ENCODE data around the gene VPS36. TPM values are rescaled to one million over a fixed set of nuclear protein-coding genes. Genes with fewer than 3 reads are reported as not detected.

VPS36 gene
- total RNA-seq, 4 donors from 2014 or later, result 42.6 to 57.6 (median 48.8) TPM

- 80 to 87% methylated on average over 5 of the region's 5 CpGs for WGBS, 2 donors
- H3K27me3 ChIP-seq, result no peaks in the 10 kb centered on the region
- no peaks in the 10 kb centered on the region for H3K9me3 ChIP-seq
- peaks cover 0 to 32% (median 16%) of the 10 kb centered on the region in 4 donors for H3K4me1 ChIP-seq
- H3K4me3 ChIP-seq, result no peak overlapping the region
- no peak for TF ChIP-seq EP300 (IDR thresholded peaks at IDR 0.05)
- TF ChIP-seq, protein P1, sequence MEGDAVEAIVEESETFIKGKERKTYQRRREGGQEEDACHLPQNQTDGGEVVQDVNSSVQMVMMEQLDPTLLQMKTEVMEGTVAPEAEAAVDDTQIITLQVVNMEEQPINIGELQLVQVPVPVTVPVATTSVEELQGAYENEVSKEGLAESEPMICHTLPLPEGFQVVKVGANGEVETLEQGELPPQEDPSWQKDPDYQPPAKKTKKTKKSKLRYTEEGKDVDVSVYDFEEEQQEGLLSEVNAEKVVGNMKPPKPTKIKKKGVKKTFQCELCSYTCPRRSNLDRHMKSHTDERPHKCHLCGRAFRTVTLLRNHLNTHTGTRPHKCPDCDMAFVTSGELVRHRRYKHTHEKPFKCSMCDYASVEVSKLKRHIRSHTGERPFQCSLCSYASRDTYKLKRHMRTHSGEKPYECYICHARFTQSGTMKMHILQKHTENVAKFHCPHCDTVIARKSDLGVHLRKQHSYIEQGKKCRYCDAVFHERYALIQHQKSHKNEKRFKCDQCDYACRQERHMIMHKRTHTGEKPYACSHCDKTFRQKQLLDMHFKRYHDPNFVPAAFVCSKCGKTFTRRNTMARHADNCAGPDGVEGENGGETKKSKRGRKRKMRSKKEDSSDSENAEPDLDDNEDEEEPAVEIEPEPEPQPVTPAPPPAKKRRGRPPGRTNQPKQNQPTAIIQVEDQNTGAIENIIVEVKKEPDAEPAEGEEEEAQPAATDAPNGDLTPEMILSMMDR (IDR thresholded peaks at IDR 0.05), result no peak
- TF ChIP-seq POLR2A (IDR thresholded peaks at IDR 0.05), result no peak
- peaks cover 0 to 6% (median 0%) of the 10 kb centered on the region in 3 donors for H3K36me3 ChIP-seq
- no peak overlapping the region for H3K27ac ChIP-seq
- no peak for DNase-seq (ENCODE audit: low spot score in 2 of 2)
Observed at GRCh38 chr13:52447815-52448552, 2.5 kb downstream of the VPS36 start.

- TF ChIP-seq POLR2A (IDR thresholded peaks at IDR 0.05), result no peak
- H3K27me3 ChIP-seq, result no peaks in the 10 kb centered on the region
- peaks cover 0 to 32% (median 16%) of the 10 kb centered on the region in 4 donors for H3K4me1 ChIP-seq
- WGBS, 2 donors, result 67 to 80% methylated on average over 2 of the region's 2 CpGs
- no peak overlapping the region for H3K27ac ChIP-seq
- peaks cover 0 to 6% (median 0%) of the 10 kb centered on the region in 3 donors for H3K36me3 ChIP-seq
- no peak for DNase-seq (ENCODE audit: low spot score in 2 of 2)
- no peaks in the 10 kb centered on the region for H3K9me3 ChIP-seq
- no peak overlapping the region for H3K4me3 ChIP-seq
Observed at GRCh38 chr13:52447354-52447753, 3.1 kb downstream of the VPS36 start.

DNA sequence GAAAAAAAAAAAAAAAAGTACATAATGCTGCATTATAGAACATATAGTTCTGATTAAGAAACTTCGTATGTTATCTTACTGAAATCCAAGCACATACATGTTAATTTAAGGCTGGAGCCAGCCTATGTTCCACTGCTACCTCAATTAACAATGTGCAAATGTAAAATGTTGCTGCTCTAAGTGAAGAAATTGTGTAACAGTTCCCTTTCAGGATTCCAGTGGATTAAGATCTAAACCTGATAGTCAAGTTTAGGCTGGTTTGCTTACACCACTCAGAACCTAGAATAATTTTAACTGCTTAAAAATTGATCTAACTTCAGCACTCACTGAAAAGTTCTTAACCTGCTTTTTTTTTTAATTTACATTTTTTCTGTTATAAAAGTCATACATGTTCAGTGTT is 4.2 kb downstream of the VPS36 start:
- Histone ChIP-seq H3K4me3 (no peak overlapping the region), H3K9me3 (no peaks in the 10 kb centered on the region), H3K36me3 (peaks cover 0 to 15% (median 3%) of the 10 kb centered on the region in 3 donors), H3K27ac (no peak overlapping the region), H3K4me1 (peaks cover 0 to 31% (median 16%) of the 10 kb centered on the region in 4 donors), H3K27me3 (no peaks in the 10 kb centered on the region)
- TF ChIP-seq POLR2A (IDR thresholded peaks at IDR 0.05) (no peak), EP300 (IDR thresholded peaks at IDR 0.05) (no peak)
- TF ChIP-seq, protein P1 (IDR thresholded peaks at IDR 0.05), result no peak
- DNase-seq (ENCODE audit: low spot score in 2 of 2), result no peak
- WGBS, 2 donors, result 90 to 92% methylated on average over 1 of the region's 1 CpG

DNA sequence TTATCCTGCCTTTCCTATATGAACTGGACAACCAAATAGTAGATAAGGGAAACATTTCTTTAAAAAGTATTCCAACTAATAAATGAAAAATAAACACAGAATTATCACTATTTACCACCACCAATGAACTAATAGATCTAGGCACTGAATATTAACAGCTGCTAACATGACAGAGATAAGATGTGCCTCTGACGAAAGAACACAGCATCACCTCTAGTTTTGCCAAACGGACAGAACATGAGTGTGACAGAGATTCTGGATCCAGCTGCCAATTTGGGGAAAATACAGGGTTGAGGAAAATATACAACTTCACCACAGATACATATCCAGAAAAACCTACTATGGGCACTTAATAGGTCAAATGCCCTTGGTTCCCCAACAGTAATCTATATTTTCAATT is 18.0 kb downstream of the VPS36 start:
- no peak overlapping the region for H3K27ac ChIP-seq
- H3K4me3 ChIP-seq, result no peak overlapping the region
- WGBS, 2 donors, result 92 to 93% methylated on average over 2 of the region's 2 CpGs
- peaks cover 0 to 5% (median 0%) of the 10 kb centered on the region in 4 donors for H3K4me1 ChIP-seq
- DNase-seq (ENCODE audit: low spot score in 2 of 2), result no peak
- TF ChIP-seq, protein P1 (IDR thresholded peaks at IDR 0.05), result no peak
- TF ChIP-seq POLR2A (IDR thresholded peaks at IDR 0.05) (no peak), EP300 (IDR thresholded peaks at IDR 0.05) (no peak)
- no peaks in the 10 kb centered on the region for H3K27me3 ChIP-seq
- peaks cover 0 to 85% (median 10%) of the 10 kb centered on the region in 3 donors for H3K36me3 ChIP-seq
- no peaks in the 10 kb centered on the region for H3K9me3 ChIP-seq

DNA sequence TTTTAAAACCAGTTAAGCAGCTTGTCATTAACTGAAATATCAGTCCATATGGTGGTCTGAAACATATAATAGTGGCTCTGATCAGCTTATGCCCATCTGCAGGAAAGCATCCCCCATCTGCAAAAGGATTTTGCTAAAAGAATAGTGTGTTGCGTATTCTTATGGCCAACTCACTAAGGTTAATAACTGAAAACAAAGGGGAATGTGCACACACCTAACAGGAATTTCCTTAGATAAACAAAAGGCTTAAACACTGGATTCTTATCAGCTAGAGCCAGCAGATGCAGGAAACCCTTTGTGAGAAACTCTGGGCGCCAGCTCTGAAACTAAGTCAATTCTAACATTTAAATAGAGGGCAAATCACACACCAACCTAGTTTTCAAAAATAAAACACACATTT is 22.1 kb downstream of the VPS36 start:
- Histone ChIP-seq H3K9me3 (no peaks in the 10 kb centered on the region), H3K36me3 (peaks cover 0 to 82% (median 6%) of the 10 kb centered on the region in 3 donors), H3K27ac (no peak overlapping the region), H3K4me3 (no peak overlapping the region), H3K4me1 (peaks cover 0 to 5% (median 0%) of the 10 kb centered on the region in 4 donors), H3K27me3 (no peaks in the 10 kb centered on the region)
- TF ChIP-seq POLR2A (IDR thresholded peaks at IDR 0.05) (no peak), EP300 (IDR thresholded peaks at IDR 0.05) (peak in 1 of 2 donors; percentile 35)
- TF ChIP-seq, protein P1 (IDR thresholded peaks at IDR 0.05), result no peak
- no peak for DNase-seq (ENCODE audit: low spot score in 2 of 2)
- WGBS, 2 donors, result 71 to 85% methylated on average over 2 of the region's 2 CpGs
